HG03103 (cell line): ENCODE results near the gene CHRNB2.

Experiments used
- ATAC-seq: cut with Tn5 transposase; IDR thresholded peaks from one replicate; pipeline ENCODE4 v1.9.1; 2021; ENCODE audit warnings: low read depth; ENCODE audit not compliant: unreplicated experiment

Gene CHRNB2

DNA sequence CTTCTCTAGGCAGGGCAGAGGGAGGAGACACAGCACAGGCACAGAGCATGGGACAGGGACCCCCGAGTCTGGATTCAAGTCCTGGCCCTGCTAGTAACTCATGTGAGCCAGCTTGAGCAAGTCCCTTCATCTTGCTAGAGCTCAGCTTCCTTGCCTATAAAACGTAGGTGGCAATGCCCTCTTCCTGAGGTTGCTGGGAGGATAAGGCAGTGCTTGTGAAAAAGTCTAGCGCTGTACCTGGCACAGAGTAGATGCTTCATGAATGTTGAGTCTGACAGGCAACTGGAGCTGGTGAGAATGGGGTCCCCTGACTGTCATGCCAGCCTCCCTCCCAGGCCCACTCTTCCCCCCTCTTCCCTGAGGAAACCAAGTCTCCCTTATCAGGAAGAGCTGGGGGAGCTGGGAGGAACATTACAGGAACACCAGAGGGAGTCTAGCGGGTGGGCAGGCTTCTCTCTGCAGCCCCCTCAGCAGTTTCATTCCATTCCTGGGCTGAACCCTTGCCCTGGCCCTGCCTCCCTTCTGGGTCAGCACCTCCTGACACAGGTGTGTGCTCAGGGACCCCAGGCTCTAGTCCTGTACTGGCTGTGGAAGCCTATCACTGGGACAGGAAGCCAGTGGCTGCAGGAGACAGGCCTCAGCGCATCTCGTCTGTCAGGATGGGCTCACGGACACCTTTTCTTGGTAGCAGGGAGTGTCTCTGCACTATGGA, 9.9 kb downstream of the CHRNB2 start:
- no peak for ATAC-seq

DNA sequence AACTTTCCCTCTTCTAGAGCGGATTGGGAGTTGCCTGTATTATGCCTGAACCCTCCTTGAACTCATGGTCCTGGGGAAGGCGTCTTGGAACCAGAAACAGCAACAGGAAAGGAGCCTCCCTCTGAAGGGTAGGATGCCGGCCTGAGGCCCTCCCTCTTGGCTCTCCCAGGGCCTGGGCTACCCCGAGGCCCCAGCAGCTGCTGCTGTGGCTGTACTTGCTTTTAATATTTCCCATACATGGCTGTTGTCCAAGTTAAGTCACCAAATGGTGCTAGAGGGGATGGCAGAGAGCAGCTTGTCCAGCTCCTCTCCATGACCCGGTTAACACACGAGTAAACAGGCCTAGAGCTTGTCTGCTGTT, 10.5 kb downstream of the CHRNB2 start:
- ATAC-seq, result no peak

DNA sequence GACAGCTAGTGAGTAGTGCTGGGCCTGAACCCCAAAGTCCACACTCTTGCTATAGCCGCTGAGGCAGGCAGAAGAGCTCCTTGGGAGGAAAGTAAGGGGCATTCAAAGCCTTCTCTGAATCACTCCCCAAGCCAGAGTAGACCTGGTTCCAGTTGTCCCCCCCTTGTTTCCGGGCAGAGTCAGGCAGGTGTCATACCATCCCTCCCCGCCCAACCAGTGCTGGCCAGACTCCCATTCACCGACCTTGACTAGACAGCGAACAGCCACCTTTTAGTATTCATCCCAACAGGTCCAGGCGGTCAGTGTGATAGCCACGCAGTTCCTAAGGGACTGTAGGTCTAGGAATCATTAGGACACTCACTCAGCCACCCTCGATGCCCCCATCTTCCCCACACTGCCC, 11.8 kb downstream of the CHRNB2 start:
- ATAC-seq, result no peak

DNA sequence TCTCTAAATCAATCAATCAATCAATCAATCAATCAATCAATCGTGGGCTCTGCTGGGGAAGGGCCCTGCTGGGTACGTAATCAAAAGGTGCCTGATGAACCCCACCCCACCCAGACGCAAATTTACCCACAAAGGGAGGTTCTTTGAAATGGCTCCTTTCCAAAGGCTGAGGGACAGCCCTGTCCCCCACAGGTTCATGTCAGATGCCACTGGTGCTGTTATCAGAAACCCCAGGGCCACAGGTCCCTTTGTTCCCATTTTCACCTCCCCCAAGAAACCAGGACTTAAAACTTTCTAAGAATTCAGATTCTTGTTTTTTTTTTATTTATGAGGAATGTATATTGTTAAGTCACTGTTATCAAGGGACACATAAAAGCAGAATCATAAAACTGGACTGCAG, 14.2 kb downstream of the CHRNB2 start:
- no peak for ATAC-seq

DNA sequence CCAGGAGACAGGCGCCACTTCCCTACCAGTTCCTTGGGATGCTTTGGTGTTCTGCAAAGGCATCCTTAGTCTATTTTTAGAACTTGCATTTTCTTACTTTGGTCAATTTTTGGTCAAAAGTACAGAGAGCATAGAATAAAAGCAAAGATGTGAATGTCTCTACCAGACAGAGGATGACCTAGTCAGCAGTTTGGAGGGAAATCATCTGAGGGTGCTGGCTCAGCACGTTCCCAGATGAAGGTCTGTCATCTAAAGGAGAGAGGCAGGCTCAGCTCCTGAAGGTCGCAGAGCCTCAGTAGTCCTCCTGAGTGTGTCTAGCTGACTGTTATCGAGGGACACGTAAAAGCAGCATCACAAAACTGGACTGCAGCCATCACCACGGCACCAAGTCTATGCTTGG, 15.3 kb downstream of the CHRNB2 start:
- no peak for ATAC-seq

DNA sequence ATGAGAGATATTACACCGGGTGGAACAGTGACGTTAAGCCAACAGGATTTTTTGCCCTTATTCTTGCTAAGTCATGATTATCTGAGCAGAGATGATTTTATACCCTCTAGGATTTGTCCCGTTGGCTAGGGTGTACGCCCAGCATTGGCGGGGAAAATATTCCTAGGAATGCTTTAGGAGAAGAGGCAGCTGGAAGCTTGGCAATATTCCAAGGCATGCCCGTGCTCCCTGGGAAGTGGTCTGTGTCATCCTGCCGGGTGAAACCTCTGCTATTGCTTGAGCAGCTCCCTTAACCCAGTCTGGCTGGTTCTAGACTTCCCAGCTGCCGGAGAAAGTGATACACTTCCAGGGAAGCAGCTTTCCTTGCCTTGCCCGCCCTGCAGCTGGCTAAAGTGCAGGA, 16.2 kb downstream of the CHRNB2 start:
- no peak for ATAC-seq

DNA sequence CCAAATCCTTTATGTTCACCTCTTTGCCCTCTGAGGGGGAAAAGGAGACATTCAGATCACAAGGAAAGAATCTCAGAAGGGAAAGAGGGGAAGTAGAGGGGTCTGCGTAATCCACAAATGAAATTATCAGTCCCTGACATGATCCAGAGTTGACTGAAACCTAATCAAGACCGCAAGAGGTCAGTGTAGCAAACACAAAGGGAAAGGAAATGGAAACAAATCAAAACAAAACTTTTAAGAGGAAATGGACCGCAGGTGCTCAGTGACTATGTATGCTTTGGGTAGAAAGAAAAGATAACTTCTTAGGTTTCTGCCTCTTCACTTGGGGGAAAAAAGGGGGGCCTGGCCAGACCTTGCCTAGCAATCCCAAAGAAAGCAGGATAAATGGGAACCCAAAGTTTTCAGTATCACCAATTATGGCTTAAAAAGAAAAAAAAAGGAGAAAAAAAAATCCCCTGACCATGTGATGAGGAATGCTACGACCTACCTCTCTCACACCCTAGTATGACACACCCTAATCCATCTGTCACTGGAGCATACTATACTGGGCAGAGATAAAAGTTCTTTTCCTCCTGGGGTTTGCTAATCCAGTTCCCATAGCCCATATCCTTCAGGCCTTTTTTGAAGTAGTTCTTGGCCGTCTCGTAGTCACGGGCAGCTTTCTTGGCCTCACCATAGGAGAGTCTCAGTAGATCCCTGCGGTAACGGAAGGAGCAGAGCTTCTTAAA, 16.9 kb downstream of the CHRNB2 start:
- ATAC-seq, result no peak

DNA sequence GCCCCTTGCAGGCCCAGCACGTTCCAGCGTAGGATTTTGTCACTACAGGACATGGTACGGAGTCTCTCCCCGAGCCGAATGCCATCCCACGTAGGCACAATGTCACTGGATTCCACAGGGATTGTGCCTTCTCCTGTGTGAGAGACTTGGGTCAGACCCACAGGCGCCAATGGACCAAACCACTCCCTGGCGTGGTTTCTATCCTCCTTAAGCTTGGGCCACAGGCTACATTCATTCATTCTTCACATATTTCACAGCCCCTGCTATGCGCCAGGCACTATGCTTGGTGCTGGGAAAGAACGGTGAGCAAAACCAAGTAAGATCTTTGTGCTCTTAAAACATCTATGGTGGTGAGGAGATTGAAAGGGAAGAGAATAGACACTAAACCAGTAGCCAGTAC, 18.7 kb downstream of the CHRNB2 start:
- no peak for ATAC-seq

DNA sequence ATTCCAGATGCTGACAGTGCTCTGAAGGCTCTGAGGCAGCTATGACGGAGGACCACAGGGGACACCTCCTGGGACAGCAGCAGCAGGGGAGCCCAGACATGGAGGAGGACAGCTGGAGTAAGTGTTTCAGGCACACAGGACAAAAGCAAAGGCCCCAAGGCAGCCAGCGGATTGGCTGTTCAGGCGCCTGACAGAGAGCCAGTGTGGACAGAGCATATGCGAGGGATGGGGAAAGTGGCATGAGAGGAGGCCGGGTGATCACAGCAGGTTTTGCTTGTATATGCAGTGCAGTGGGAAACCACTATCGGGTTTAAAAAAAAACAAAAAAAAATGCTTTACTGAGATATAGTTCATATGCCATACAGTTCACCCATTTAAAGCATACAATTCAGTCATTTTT, 19.1 kb downstream of the CHRNB2 start:
- no peak for ATAC-seq

DNA sequence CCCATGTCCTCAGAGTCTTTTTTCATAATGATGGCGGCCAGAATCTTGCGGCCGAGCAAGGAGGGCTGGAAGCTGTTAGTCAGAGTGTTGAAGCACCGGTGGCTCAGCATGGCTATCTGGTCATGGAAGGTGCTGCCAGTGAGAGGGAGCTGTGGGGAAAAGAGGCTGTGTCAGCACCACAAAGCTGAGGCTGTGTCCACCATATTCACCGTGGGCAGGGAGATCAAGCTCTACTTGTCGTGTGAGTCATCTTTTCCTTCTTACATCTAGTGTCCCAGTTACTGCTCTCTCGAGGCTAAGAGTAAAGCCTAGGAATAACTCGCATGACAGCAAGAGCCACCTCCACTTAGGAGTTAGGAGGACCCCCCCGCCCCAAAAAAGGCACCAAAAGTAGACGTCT, 22.2 kb downstream of the CHRNB2 start:
- ATAC-seq, result no peak

DNA sequence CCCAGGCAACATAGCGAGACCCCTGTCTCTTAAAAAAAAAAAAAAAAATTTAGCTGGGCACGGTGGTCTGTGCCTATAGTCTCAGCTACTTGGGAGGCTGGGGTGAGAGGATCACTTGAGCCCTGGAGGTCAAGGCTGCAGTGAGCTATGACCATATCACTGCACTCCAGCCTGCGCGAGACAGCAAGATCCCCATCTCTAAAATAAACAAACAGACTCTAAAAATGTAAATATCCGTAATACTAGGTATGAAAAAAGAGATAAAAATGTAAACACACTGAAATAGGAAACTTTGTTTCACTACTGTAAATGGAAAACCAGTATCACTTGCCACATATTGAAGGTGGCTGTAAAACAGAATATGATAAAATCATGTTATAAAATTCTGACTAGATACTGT, 23.2 kb downstream of the CHRNB2 start:
- no peak for ATAC-seq

DNA sequence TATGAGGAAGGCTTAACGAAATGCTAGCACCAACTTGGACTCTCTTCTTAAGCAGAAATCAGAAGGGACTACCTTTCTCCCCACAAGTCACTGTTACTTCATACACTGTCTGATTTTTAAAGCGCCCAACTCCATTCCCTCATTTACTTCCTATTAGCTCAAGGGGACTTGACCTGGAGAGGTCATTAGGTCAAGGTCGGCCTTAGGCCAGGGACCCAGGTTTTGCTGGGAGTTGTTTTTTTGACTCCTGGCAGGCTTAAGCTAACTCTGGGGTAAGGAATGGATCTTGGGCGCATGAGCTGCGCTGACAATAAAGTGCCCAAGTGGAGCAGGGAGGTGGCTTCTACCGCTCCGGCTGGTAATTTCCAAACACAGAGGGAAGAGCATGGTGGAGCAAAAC, 23.6 kb downstream of the CHRNB2 start:
- no peak for ATAC-seq

DNA sequence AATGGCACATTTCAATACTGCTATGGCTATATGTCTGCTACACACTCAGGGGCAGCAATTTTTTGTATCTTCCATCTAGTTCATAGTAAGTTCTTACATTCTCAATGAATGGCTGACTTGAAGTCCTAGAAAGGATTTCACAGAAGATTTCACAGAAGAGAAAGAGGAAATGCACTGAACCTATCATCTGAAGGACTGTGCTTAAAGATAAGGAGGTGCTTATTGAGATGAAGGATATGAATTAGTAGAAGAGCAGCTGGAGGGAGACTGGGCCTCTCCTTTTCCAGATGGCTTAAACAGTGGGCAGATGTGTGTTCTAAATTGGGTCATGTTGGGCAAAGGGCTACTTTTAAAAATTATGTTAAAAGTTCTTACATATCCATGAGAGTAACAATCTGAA, 25.8 kb downstream of the CHRNB2 start:
- no peak for ATAC-seq

DNA sequence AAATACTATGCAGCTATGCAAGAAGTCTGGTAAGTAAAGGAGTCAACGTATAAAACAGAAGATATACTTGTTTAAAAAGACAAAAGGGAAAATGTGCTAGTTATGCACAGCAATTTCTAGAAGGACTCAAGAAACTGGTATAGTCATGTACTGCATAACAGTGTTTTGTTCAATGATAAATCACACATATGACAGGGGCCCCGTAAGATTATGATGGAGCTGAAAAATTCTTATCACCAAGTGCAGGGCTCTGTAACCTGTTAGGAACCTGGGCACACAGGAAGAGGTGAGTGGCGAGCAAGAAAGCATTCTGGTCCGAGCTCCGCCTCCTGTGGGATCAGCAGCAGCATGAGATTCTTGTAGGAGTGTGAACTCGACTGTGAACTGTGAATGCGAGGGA, 27.2 kb downstream of the CHRNB2 start:
- no peak for ATAC-seq

DNA sequence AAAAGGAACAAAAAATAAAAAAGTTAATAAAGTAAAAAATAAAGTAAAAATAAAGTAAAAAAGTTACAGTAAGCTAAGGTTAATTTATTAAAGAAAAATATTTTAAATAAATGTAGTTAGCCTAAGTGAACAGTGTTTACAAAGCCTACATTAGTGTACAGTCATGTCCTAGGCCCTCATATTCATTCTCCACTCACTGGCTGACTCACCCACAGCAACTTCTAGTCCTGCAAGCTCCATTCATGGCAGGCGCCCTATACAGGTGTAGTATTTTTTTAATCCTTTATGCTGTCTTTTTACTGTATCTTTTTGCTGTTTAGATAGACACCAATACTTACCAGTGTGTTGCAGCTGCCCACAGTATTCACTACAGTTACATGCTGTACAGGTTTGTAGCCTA, 28.0 kb downstream of the CHRNB2 start:
- ATAC-seq, result no peak

DNA sequence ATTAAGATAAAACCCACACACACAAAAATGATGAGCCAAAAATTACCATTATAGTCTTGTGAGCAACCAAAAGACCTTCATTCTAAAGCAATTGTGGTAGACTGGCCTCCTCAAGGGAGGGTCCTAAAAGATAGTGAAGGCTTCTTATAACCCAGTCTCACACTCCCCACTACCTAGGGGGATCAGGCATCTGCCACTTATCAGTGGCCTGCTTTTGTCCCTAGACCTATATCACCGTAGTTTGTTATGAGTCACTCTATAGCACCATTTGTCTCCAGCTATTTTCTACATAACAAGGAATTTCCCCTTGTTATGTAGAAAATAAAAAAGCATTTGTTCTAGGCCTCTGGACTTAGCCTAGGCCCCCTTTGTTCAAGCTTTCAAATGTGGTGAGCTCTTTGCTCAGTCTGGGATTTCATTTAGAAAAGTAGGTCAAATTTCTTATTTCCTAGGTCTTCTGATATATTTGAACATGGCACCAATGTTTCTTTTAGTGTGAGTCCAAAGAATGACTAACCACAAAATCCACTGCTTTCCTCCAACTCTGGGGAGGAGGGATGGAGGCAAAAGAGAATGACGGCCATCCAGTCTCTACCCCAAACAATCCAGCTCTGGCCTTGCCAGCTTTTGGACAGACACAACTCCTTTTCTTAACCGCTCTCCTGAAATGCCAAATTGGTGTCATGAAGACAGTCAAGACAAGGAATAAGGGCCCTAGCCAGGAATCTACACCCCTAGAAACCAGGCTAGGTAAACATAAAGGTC, 31.5 kb downstream of the CHRNB2 start:
- ATAC-seq, result no peak

DNA sequence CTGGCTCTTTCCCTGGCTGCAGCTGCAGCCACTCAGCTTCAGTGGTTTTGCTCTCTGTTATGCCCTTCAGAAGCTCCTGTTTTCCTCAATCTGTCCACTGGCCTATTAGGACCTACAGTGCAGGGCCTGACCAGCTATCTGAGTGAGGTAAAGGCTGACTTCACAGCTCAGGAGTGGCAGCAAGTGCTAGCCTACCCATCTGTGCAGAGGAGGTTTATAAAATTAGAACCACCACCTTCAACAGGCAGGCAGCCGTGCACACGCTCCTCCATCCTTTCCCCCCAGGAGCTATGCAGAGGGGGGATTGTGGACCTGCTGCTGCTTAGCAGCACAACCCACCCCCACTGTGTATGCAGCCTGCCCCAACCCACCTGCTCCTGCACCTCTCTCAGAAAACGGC, 32.1 kb downstream of the CHRNB2 start:
- ATAC-seq, result no peak

DNA sequence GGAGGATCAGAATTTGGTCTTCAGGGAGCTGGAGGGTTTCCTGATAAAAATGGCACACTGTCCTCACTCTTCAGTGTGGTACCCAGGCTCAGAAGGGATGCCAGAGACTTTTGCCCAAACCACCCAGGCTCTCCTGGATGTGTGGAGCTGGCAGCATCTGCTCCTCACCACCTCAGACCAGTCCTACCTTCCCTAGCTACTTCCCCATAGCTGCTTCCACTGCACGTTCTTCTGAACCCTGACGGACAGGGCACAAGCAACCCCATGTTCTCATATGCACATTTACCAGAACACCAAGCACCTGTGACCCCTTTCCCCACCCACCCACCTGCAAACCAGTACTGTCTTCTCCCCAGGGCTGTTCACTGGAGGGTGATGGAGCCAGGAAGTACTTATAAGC, 35.7 kb downstream of the CHRNB2 start:
- ATAC-seq, result no peak

DNA sequence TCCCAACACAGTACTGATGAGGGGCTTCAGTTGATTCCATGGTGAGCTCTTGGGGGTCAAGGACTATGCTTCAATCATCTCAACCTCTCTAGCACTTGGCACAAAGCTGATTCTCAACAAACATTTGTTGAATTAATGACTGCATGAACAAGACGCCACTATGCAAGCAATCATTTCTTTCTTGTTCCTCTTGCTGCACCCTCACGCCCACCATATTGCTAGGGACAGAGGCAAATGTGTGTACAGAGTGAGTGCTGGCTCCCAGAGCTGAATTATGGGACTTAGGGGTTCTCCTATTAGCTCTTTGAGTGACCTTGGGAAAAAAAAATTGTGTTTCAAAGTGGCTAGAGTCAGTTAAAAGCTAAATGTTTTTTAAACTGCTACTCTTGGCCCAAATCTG, 38.0 kb downstream of the CHRNB2 start:
- ATAC-seq, result no peak

DNA sequence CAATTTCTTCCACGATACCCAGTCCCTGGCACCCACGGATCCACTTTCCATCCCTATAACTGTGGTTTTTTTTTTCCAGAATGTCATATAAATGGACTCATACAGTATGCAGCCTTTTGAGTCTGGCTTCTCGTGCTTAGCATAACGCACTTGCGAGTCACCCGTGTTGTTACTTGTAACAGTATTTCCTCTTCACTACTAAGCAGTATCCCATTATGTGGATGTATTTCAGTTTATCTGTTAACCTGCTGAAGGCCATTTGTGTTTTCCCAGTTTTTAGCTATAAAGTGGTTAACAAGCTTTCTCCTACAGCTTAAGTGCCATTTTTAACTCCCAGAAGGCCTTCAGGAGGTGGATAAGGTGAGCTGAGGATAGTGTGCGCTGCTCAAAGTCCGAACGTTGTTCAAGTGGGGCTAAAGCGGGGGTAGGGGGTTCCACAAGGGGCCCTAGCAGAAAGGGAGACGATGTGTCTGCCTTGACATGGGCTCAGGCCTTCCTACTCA, 39.6 kb downstream of the CHRNB2 start:
- no peak for ATAC-seq

DNA sequence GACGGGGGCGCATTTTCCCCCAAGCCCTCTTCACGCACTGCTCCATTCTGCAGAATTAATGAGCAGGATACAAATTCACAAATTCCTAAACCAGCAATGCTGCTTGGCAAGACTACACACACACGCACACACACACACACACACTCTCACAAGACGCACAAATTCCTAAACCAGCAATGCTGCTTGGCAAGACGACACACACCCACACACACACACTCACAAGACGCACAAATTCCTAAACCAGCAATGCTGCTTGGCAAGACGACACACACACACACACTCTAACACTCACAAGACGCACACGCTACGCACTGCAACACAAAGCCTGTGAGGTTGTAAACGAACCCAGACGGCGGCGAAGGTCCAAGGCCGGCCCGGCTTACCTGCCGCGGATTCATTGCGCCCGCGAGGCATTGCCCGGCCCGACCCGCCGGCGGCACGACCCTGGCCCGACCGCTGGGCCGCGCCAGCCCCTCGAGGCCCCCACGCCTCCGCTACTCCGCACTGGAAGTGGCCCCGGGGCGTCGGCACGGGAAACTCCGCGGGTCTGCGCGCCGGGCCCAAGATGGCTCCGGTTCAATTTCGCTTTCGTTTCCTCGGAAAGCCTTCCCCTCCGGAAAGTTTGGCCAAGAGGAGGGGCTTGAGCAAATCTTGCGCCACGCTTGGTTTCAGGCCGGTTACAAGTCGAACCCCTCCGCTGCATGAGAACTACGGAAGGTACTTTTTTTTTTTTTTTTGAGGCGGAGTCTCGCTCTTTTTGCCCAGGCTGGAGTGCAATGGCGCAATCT, 40.2 kb downstream of the CHRNB2 start, which contains the start of gene ADAR:
ADAR (minus strand) TSS at position 578 of the 788 bp plus-strand sequence; CDS start at position 398, 180 bp downstream.
- ATAC-seq, result peak; percentile 56
